HepG2 (cell line): Measurements from ENCODE around the gene GBA2.

ENCODE experiments used
- CHD2 ChIP-seq: IDR thresholded peaks from 2 replicates; pipeline ENCODE4 v1.6.1; 2011; ENCODE audit warnings: low read depth, low read length, improper control_type of control experiment
- YY1 ChIP-seq: IDR thresholded peaks from 2 replicates; pipeline ENCODE4 v1.6.1; 2011; ENCODE audit warnings: low read length, low read depth, moderate library complexity, mild to moderate bottlenecking; ENCODE audit not compliant: insufficient read depth, insufficient replicate concordance
- ZNF674 ChIP-seq: sonication (generic); formaldehyde crosslinking; IDR thresholded peaks from 2 replicates; pipeline ENCODE4 v1.5.0; 2020; ENCODE audit warnings: low read depth, mild to moderate bottlenecking, missing genetic modification reagents
- TF ChIP-seq, protein P1 (sequence below): sonication (generic); formaldehyde crosslinking; IDR thresholded peaks from 2 replicates; pipeline ENCODE4 v1.5.0; 2020; ENCODE audit warnings: mild to moderate bottlenecking, missing genetic modification reagents, moderate library complexity

DNA sequence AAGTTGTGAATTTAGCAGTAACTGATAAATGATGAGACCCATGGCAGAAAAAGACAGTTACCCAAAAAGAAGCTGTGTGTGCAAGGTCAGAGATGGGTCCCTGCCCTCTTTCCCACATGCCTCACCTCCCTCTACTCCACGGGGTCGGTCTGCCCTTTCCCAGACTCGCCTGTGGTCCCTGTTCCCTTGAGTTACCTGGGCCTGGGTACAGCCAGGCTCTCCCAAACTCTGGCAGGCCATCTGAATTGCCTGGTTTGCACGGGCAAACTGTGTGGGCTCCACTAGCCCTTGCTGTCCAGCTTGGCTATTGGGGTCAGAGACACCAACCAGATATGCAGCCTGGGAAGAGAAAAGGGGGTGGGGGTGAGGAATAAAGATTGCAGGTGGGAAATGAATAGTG is 40.9 kb downstream of the GBA2 start:
- TF ChIP-seq, protein P1, sequence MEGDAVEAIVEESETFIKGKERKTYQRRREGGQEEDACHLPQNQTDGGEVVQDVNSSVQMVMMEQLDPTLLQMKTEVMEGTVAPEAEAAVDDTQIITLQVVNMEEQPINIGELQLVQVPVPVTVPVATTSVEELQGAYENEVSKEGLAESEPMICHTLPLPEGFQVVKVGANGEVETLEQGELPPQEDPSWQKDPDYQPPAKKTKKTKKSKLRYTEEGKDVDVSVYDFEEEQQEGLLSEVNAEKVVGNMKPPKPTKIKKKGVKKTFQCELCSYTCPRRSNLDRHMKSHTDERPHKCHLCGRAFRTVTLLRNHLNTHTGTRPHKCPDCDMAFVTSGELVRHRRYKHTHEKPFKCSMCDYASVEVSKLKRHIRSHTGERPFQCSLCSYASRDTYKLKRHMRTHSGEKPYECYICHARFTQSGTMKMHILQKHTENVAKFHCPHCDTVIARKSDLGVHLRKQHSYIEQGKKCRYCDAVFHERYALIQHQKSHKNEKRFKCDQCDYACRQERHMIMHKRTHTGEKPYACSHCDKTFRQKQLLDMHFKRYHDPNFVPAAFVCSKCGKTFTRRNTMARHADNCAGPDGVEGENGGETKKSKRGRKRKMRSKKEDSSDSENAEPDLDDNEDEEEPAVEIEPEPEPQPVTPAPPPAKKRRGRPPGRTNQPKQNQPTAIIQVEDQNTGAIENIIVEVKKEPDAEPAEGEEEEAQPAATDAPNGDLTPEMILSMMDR (CRISPR knock-in tag), result no peak
- no peak for TF ChIP-seq CHD2
- TF ChIP-seq YY1, result no peak
- TF ChIP-seq ZNF674 (CRISPR knock-in tag), result no peak
